Measurements from ENCODE around the gene DNAJC16.

Gene DNAJC16

DNA sequence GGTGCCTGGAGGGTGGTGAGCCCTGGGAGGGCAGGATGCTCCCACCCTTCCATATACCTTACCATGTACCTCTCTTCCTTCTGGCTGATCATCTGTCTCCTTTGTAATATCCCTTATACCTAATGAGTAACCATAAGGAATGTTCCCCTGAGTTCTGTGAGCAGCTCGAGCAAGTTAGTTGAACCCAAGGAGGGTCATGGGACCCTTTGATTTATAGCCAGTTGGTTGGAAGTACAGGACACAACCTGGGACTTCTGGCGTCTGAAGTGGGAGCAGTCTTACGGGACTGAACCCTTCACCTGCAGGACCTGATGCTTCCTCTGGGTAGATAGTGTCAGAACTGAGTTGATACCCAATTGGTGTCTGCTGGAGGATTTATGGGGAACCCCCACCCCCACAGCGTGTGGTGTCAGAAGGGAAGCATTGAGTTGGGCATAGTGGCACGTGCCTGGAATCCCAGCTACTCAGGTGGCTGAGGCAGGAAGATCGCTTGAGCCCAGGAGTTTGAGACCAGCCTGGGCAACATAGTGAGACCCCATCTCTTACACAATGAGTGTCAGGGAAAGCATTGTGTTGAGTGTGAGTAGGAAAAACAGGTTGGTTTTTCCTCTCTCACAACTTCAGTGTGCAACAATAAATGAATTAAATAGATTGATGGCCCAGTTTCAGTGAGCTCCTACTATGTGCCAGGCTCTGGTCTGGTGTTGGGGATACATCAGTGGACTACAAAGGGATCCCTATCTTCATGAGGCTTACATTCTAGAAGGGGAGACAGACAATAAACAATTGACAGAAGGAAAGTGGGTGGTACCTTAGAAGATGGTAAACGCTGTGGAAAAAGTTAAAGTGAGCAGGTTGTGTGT lies 16.0 kb downstream of the DNAJC16 start:
- no peak for DNase-seq

DNA sequence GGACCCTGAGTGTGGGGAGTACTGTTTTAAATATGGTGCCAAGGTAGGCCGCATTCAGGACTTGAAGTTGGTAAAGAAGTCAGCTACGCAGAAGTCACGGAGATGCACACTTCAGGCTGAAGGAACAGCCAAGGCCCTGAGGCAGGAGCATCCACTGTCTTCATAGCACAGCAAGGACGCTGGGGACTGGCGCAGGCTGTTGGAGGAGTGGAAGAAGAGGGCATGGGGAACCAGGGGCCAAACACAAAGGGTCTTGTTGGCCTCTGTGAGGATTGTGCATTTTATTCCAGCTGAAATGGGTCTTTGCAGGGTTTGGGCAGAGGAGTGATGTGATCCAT lies 16.6 kb downstream of the DNAJC16 start:
- no peak for DNase-seq

DNA sequence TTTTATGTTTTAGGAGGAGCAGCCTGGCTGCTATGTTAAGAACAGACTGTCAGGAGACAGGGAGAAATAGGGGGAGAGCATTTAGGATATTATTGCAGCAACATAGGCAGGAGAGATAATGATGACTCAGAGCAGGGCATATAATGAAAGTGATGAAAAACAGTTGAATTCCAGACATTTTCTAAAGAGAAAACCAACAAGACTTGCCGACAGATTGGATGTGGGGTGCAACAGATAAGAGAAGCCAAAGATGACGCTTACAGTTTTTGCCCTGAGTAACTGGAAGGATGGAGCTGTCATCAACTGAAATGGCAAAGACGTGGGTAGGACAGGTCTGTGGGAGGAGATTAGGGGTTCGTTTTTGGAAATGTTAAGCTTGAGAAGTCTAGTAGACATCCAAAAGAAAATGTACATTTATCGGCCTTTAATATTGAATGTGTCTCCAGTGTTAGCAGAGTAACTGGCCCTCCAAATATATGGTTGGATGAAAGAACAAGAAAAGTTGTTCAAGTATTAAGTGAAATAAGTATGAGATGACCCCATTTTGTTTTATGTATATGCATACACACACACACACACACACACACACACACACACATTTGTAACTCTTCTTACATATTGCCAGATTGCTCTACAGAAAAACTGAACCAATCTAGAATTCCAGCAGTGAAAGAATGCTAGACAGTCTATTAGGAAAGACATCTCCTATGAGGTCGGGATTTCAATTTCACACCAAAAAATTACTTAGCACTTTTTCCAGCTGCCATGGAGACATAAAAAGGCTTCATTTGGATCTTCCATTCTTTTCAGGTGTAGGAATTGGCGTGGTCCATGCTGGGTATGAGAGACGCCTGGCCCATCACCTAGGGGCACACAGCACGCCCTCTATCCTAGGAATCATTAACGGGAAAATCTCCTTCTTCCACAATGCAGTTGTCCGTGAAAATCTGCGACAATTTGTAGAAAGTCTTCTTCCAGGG lies 17.2 kb downstream of the DNAJC16 start:
- DNase-seq, result peak; percentile 94

DNA sequence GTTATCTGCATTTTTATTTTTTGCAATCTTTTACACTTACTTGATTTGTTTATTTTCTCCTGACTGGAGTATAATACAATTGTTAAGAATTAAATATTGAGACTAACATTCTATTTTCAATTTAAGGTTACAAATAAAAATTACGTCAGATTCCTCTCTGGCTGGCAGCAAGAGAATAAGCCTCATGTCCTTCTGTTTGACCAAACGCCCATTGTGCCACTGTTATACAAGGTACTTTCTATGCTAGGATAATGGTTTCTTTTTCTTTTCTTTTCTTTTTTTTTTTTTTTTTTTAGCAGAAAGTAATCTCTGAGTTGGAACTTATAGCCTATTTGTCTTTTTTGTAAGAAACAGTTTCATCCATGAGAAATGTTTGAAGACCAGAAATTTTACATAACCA lies 20.0 kb downstream of the DNAJC16 start:
- DNase-seq, result no peak

DNA sequence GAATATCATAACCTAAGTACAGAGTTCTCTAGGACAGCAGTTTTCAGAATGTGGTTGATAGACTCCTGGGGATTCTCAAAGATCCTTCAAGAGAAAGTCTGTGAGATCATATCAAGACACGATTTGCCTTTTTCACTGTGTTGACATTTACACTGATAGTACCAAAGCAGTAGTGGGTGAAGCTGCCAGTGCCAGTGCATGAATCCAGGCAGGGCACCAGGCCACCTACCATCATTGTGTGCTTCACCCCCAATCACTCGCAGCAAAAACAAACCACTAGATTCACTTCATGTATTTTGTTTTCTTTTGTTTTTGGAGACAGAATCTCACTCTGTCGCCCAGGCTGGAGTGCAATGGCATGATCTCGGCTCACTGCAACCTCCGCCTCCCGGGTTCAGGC lies 23.9 kb downstream of the DNAJC16 start:
- DNase-seq, result no peak

DNA sequence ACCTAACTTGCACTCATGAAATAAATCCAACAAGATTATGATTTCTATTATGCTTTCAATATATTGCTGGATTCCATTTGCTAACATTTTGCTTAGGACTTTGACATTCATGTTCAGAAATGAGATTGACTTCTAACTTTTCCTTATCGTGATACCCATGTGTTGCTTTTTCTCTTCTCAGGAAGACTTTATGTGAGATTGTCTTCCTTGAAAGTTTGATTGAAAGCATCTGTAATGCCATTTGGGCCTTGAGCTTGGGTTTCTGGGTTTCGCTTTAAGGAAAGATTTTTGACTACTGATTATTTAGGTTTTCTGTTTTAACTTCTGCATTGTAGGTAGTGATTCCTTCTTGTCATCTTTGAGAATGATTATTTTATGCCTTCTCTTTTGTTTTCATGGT lies 30.4 kb downstream of the DNAJC16 start:
- DNase-seq, result no peak

DNA sequence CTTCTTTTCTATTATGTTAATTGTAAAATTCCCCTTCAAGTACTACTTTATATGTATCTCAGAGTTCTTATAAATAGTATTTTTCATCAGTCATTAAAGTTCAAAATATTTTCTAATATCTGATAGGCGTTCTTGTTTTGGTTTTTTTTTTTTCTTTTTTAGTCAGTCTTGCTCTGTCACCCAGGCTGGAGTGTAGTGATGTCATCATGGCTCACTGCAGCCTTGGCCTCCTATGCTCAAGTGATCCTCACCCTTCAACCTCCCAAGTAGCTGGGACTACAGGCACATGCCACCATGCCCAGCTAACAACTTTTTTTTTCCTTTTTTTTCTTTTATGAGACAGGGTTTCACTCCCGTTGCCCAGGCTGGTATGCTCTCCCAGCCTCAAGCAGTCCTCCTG lies 30.9 kb downstream of the DNAJC16 start:
- DNase-seq, result no peak

DNA sequence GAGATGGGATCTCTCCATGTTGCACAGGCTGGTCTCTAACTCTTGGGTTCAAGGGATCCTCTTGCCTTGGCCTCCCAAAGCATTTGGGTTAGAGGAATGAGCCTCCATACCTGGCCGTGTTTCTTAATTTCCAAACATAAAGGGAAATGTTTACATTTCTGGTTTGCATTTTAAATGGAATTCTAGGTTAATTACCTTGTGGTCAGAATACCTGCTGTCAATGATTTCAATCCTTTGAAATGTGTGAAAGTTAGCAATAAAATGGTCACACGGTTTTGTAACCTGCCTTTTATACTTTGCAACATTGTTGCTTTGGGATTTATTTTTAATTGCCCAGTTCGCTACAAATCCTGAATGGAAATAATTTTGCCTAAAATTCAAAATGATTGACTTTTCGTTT lies 31.9 kb downstream of the DNAJC16 start:
- no peak for DNase-seq

DNA sequence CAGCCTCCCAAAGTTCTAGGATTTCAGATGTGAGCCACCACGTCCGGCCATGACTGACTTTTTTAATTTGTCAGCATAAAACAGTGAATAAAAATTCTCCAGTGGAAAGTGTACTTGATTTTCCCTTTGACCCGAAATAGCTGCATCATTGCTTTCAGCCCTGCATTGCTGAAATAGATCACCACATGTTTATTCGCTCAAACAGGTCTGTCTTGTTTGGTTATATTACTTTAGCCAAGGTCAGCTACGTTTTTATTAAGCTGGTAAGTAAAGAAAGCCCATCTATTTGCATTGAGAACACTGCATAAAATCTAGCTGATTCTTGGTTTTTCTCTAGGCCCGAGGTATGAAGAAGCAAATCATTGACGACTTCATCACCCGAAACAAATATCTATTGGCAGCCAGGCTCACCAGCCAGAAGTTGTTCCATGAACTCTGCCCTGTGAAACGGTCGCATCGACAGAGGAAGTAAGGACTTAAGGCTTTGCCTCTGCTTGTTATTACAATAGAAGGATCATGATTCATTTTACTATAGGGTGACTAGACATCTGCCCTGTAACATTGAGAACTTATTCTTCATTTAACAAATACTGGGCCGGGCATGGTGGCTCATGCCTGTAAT lies 32.7 kb downstream of the DNAJC16 start:
- no peak for DNase-seq

DNA sequence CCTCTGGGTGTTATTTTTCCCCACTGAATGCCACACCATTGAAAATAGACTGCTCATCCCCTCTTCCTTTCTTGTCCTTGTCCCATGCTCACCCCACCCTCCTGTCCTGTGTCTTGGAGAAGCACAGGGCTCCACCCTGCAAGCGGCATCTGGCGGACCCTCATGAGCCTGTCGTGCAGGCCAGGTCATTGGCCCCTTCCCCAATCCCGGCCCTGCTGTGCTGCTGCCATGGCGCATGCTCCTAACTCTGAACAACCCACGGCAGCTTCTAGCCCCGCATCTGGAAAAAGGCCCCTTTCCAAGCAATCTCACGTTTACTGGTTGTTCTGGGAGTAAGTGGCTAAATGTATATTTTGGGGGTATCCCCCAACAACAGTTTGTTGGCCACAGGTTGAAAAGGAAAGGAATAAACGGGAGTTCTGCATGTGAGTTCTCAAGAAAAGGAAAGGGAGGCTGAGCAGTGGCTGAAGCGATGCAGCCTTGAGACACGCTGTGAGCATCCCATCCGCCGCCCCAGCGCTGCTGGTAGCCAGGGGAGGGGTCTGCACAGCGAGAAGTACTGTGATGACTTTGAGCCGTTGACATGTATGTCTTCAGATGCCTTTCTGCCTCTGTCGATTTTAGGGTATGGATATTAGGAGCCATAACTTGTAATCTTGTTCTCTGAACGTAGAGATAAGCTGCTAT lies 41.9 kb downstream of the DNAJC16 start:
- DNase-seq, result no peak

DNA sequence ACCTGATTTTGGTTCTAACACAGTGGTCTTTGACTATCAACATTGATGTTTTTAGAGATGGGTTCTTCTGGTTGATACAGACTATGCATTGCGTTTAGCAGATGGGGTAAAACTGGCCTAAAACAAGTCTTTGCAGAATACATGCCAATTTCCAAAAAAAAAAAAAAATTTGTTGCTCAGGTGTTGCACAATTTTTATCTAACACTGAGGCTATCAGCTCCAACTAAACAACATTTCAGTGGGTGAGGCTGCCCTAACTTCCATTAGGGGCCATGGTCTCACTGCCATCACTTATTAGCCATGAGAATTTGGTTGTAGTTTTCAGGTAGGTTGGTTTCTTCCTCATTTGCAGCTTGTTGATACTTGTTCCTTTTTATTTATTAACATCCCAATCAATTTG lies 44.2 kb downstream of the DNAJC16 start:
- DNase-seq, result no peak

DNA sequence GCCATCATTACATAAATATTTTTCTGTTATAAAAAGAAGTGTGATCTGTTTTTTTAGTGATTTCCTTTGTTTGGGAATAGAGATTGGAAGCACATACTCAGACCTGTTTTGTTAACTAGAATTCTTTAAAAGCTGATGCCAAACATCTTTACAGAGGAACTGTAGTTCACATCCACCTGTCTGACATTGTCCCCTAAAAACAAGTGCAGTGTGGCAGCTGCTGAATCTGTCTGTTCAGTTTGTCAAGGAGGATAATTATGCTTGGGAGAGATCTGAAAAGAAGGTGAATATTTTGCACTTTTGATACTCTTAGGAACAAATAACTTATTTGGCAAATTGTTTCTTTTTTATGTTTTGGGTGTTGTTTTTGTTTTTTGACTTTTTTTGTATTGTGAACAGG lies 44.6 kb downstream of the DNAJC16 start:
- no peak for DNase-seq

DNA sequence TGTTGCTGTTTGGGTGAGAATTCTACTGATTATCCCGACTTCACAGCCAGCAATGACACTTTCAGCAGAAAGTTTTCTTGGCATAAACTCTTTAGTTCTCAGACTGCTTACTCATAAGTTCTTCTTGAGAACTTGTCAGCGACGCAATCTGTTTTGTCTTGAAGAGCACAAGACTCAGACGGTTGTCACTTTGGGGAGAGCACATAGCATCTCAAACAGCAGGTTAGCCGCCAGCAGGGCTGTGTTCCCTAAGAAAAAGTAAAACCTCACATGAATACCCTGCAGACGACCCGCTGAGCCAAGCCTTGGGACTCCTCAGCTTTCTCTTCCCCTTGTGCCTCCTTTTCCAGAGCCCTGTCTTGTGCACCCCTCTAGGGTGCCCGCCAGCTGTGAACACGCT lies 46.8 kb downstream of the DNAJC16 start:
- no peak for DNase-seq

DNA sequence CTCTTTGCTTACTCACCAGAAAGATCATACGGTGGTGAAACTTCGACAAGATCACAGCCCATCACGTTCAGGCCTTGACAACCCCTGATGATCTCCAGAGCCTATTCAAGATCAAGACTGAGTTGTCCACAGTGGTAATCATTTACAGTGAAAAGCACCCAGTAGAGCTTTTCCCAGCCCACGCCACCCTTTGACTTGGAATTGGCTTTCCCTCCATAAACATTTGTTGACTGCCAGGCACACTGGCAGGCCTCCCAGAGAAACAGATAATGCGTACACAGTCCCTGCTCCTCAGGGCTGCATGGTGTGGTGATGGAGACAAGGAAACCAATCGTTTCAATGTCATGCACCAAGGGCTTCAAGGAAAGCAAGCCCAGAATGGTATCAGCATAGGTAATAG lies 48.1 kb downstream of the DNAJC16 start:
- DNase-seq, result no peak

DNA sequence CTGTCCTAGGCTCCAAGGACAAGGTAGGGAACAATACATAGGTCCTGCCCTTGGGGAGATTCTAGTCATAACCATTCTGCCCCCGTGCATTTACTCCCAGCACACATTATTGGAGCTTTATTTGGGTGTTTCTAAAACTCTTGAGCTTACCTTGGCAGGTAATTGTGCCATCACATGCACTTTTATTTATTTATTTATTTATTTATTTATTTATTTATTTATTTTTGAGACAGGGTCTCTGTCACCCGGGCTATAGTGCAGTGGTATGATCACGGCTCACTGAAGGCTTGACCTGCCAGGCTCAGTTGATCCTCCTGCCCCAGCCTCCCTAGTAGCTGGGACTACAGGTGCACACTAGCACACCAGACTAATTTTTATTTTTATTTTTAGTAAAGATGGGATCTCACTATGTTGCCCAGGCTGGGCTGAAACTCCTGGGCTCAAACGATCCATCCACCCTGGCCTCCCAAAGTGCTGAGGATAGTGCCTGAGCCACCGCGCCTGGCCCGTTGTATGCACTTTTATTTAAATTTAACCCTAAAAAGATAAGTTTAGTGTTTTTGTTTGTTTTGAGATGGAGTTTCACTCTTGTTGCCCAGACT lies 49.0 kb downstream of the DNAJC16 start:
- DNase-seq, result no peak

DNA sequence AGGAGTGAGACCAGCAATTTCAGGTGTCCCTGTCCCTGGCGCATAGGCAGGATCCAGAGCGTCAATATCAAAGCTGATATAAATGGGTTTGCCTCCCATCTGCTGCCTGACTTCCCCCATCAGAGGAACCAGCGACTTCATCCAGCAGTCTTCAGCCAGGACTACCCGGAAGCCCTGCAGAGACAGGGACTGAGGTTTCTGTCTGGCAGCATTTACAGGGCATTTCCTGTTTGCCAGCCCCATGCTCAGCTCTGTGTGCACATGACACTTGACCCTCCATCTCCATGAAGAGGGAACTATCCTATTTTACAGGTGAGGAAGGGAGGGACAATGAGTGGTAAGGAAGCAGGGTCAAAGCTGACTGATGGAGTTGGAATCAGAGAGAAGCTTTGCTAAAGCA lies 51.0 kb downstream of the DNAJC16 start:
- DNase-seq, result no peak

DNA sequence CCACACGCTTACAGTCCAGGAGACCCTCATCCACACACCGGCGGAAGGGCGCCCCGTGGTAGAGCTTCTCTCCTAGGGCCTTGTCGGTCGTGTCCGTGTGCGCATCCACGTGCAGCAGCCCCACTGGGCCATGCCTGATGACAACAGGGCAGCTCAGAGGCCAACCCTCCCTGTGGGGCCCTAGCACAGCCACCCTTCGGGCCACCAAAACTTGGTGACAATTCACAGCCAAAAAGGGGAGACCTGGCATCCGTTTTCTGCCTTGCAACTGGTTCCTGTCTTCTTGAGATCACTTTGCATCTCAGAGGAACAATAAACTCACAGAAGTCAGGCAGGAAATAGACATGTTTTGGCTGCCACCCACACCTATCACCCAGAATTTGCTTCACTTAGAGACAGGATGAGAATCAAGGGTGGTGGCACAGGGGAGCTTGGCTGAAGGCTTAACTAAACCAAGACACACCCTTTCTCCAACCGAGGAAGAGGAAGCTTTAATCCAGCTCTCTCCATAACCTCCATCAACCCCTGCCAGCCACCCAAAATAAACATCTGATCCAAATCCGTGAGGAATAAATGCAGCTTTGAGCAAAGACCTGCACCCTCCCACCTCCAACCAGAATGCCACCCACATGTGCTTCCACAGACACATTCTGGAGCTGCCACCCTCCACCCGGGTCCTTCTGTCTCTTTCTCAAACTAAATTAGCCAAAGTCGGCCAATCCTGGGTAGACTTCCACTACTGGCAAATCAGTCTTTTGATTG lies 52.5 kb downstream of the DNAJC16 start:
- DNase-seq, result no peak

DNA sequence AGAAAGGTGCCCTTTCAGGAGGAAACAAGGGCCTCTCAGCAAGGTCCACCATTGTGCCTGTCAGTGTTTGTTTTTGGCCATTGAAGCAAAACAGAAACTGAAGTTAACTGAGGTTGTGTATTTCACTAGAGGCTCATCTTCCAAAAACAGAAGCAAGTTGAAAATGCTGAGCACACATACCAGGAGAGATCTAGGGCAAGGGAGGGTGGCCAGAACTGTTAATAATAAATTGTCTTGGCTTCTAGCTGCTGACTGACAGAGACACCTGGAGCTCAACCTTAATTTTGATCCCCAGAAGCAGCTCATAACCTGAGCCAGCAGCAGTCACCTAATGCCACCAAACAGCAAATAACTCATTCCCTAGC lies 53.0 kb downstream of the DNAJC16 start:
- no peak for DNase-seq

DNA sequence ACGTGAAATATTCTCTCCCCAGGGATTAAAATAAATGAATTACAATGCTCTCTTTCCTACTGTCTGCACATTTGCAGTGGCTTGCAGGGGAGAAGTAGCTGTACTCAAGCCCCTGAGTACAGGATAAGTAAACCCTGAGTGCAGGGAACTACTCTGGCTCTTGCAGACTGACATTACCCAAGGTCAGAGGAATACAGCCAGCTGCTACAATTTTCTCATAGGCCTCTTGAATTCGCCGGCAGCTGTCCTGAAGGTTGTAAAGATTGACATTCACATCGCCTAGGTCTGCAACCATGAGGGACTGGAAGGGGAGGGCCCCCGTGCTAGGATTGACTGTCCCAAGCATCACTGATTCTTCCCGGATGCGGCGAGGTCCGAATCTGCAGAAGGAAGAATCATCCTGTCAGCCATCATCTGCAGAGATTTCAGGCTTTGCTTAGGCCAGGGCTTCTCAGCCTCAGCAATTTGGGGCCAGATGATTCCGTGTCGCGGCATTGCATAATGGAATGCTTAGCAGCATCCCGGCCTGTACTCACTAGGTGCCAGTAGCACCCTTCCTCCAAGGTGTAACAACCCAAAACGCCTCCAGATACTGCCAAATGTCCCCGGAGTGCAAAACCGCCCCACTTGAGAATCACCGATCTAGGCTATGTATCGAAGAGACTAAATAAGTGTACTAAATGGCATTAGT lies 56.5 kb downstream of the DNAJC16 start:
- no peak for DNase-seq

DNA sequence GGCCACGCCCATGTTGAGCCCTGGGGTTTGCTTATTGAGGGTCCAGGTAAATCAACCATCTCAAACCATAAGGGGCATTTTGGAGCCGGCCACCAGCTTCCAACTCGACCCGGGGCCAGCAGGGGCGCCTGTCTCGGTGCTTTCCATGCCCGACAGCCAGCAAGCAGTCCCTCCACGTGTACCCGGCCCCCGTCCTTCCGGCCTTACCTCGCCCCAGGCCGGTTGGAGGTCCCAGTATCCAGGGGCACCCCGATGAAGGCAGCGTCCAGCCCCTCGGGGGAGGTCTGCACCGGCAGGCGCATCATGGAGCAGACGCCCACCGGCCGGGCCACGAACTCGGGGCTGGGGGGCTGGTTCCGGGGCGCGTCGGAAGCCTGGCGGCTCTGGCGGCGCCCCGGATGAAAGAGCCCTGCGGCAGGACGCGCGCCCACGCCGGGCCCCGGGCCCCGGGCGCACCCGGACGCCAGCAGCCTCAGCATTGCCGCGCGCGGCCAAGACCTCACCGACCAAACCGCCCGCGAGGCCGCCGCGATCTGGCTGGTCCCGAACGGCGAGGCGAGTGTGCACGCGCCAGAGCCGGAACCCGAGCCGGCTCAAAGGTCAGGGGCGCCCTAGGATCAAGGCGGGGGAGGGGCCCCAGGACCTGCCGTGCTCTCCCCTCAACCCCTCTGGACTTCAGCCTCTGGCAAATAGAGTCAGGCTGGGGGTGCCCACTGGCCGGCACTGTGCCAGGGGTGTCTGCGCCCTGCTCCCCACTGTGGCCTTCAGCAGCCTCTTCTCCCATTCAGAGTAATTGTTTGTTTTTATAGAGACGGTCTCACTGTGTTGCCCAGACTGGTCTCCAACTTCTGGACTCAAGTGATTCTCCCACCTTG lies 58.1 kb downstream of the DNAJC16 start, which contains the start of gene AGMAT:
Gene AGMAT, minus strand, starts transcription at position 563 of the 875 bp plus-strand sequence. Its CDS starts 84 bp downstream, at position 479.
- DNase-seq, result no peak

Data from NCI-H226 (cell line).